Activated CD4-positive, alpha-beta memory T cell treated with anti-CD3 and anti-CD28 coated beads, Interleukin-2, amount 10 ng/mL, durations not matched to agents 7 days and 5 days (primary cell): ENCODE measurements around the gene IL4R. TPM values are rescaled to one million over a fixed set of nuclear protein-coding genes. Genes with fewer than 3 reads are reported as not detected.

Experiments
- CTCF ChIA-PET: fragments of 350-600 bp; sonication (Branson Sonifier 250); formaldehyde crosslinking; loops from one replicate; lab custom pipeline; 2021; ENCODE audit warnings: antibody characterized with exemption, inconsistent platforms; lab: Charles Lee
- POLR2A ChIA-PET: fragments of 350-600 bp; sonication (Branson Sonifier 250); formaldehyde crosslinking; loops from one replicate; lab custom pipeline; 2021; ENCODE audit warnings: antibody characterized with exemption; lab: Charles Lee
- DNase-seq: peaks from one replicate; pipeline ENCODE4 v3.0.0-alpha.2; 2020
- H3K27ac Mint-ChIP-seq: one replicate; pipeline ENCODE4 v1.8.0; 2021; ENCODE audit warnings: mild to moderate bottlenecking, mixed read lengths
- H3K27me3 Mint-ChIP-seq: one replicate; pipeline ENCODE4 v1.8.0; 2021; ENCODE audit warnings: mixed read lengths
- H3K36me3 Mint-ChIP-seq: one replicate; pipeline ENCODE4 v1.8.0; 2021; ENCODE audit warnings: low read depth, mixed read lengths
- H3K4me1 Mint-ChIP-seq: one replicate; pipeline ENCODE4 v1.8.0; 2021; ENCODE audit warnings: mixed read lengths
- H3K4me3 Mint-ChIP-seq: one replicate; pipeline ENCODE4 v1.8.0; 2021; ENCODE audit warnings: mild to moderate bottlenecking, mixed read lengths
- H3K9me3 Mint-ChIP-seq: one replicate; pipeline ENCODE4 v1.8.0; 2021; ENCODE audit warnings: mixed read lengths
- total RNA-seq, 2 experiments: library from RNA; stranded (reverse); gene quantifications; one replicate each; pipeline ENCODE4 v1.2.3, GENCODE V29; 2021

IL4R gene
- total RNA-seq, 2 experiments from 2014 or later = 257 to 268 TPM

GRCh38 chr16:27365142-27366089, 51.6 kb downstream of the IL4R start:
- H3K4me3 Mint-ChIP-seq = no peak overlapping the region
- CTCF ChIA-PET = interaction anchor here (0.7 to 3.9 kb wide), 9 partner anchors 9 to 212 kb away, joined by 3 to 60 read pairs (median 13); partner anchors contain the start of gene IL21R

GRCh38 chr16:27366687-27367460, 53.1 kb downstream of the IL4R start:
- peaks cover 11% of the 10 kb centered on the region for H3K9me3 Mint-ChIP-seq

More at GRCh38 chr16:27365142-27366089, 51.6 kb downstream of the IL4R start:
- DNase-seq = no peak
- Mint-ChIP-seq H3K36me3 (peaks cover 64% of the 10 kb centered on the region), H3K27me3 (no peaks in the 10 kb centered on the region), H3K27ac (peak overlapping the region; percentile 48), H3K4me1 (peaks cover 57% of the 10 kb centered on the region), H3K9me3 (peaks cover 6% of the 10 kb centered on the region)
- POLR2A ChIA-PET = interaction anchor here (0.9 to 5.1 kb wide), 19 partner anchors 10 to 196 kb away, joined by 3 to 82 read pairs (median 5); partner anchors contain the start of genes IL21R and KDM8

GRCh38 chr16:27367461-27368357, 53.9 kb downstream of the IL4R start:
- peaks cover 11% of the 10 kb centered on the region for H3K9me3 Mint-ChIP-seq
- DNase-seq = peak; percentile 87
- ChIA-PET POLR2A (interaction anchor here (0.7 to 5.1 kb wide), 32 partner anchors 10 to 215 kb away, joined by 3 to 82 read pairs (median 7); partner anchors contain the start of genes GTF3C1, IL21R, KATNIP and KDM8), CTCF (interaction anchor here (0.6 to 3.9 kb wide), 35 partner anchors 10 to 258 kb away, joined by 3 to 60 read pairs (median 7); partner anchors contain the start of genes IL21R and KDM8)
- peaks cover 44% of the 10 kb centered on the region for H3K36me3 Mint-ChIP-seq
- peaks cover 55% of the 10 kb centered on the region for H3K4me1 Mint-ChIP-seq
- H3K4me3 Mint-ChIP-seq = peak overlapping the region; percentile 52
- H3K27me3 Mint-ChIP-seq = no peaks in the 10 kb centered on the region
- H3K27ac Mint-ChIP-seq = peak overlapping the region; percentile 96

More at GRCh38 chr16:27366687-27367460, 53.1 kb downstream of the IL4R start:
- Mint-ChIP-seq H3K4me3 (peak overlapping the region; percentile 52), H3K36me3 (peaks cover 53% of the 10 kb centered on the region), H3K4me1 (peaks cover 60% of the 10 kb centered on the region), H3K27me3 (no peaks in the 10 kb centered on the region), H3K27ac (peak overlapping the region; percentile 96)
- CTCF ChIA-PET = interaction anchor here (0.9 to 3.9 kb wide), 29 partner anchors 10 to 255 kb away, joined by 3 to 60 read pairs (median 8); partner anchors contain the start of genes IL21R and KDM8
- POLR2A ChIA-PET = interaction anchor here (0.8 to 5.1 kb wide), 40 partner anchors 8 to 198 kb away, joined by 3 to 82 read pairs (median 6); partner anchors contain the start of genes GTF3C1, IL21R, KATNIP and KDM8
- DNase-seq = no peak

- H3K27me3 Mint-ChIP-seq = no peaks in the 10 kb centered on the region
- peak overlapping the region; percentile 96 for H3K27ac Mint-ChIP-seq
- DNase-seq = no peak
- ChIA-PET POLR2A (interaction anchor here (0.8 to 5.1 kb wide), 25 partner anchors 9 to 215 kb away, joined by 3 to 82 read pairs (median 9); partner anchors contain the start of genes GTF3C1, IL21R, KATNIP and KDM8), CTCF (interaction anchor here (0.6 to 3.9 kb wide), 33 partner anchors 9 to 605 kb away, joined by 3 to 60 read pairs (median 7); partner anchors contain the start of genes IL21R and KDM8)
- peak overlapping the region; percentile 52 for H3K4me3 Mint-ChIP-seq
- peaks cover 38% of the 10 kb centered on the region for H3K36me3 Mint-ChIP-seq
- peaks cover 55% of the 10 kb centered on the region for H3K4me1 Mint-ChIP-seq
- H3K9me3 Mint-ChIP-seq = peaks cover 11% of the 10 kb centered on the region
Measured at GRCh38 chr16:27368358-27368722, 54.6 kb downstream of the IL4R start.

GRCh38 chr16:27369806-27370205, 56.0 kb downstream of the IL4R start:
- H3K27ac Mint-ChIP-seq = peak overlapping the region; percentile 49
- no peak for DNase-seq
- no peaks in the 10 kb centered on the region for H3K27me3 Mint-ChIP-seq
- peaks cover 11% of the 10 kb centered on the region for H3K9me3 Mint-ChIP-seq
- CTCF ChIA-PET = interaction anchor here (2.0 kb wide), 1 partner anchor 135 kb away, joined by 4 read pairs; no protein-coding TSS in a partner anchor
- H3K36me3 Mint-ChIP-seq = peaks cover 23% of the 10 kb centered on the region
- no peak overlapping the region for H3K4me3 Mint-ChIP-seq
- H3K4me1 Mint-ChIP-seq = peaks cover 46% of the 10 kb centered on the region
- POLR2A ChIA-PET = interaction anchor here (5.1 kb wide), 2 partner anchors 34 to 135 kb away, joined by 80 to 82 read pairs; partner anchors contain the start of gene IL21R

GRCh38 chr16:27370318-27370717, 56.5 kb downstream of the IL4R start:
- peaks cover 20% of the 10 kb centered on the region for H3K36me3 Mint-ChIP-seq
- CTCF ChIA-PET = interaction anchor here (2.0 kb wide), 1 partner anchor 136 kb away, joined by 4 read pairs; no protein-coding TSS in a partner anchor
- no peak overlapping the region for H3K27ac Mint-ChIP-seq
- H3K4me3 Mint-ChIP-seq = no peak overlapping the region
- peaks cover 11% of the 10 kb centered on the region for H3K9me3 Mint-ChIP-seq
- peaks cover 43% of the 10 kb centered on the region for H3K4me1 Mint-ChIP-seq
- DNase-seq = no peak
- no peaks in the 10 kb centered on the region for H3K27me3 Mint-ChIP-seq
- POLR2A ChIA-PET = no interaction called here

- DNase-seq = peak; percentile 14
- Mint-ChIP-seq H3K27ac (no peak overlapping the region), H3K4me1 (peaks cover 34% of the 10 kb centered on the region), H3K36me3 (peaks cover 13% of the 10 kb centered on the region), H3K4me3 (no peak overlapping the region), H3K9me3 (peaks cover 11% of the 10 kb centered on the region), H3K27me3 (no peaks in the 10 kb centered on the region)
- POLR2A ChIA-PET = interaction anchor here (0.9 to 4.6 kb wide), 8 partner anchors 14 to 204 kb away, joined by 3 to 31 read pairs (median 3); partner anchors contain the start of gene IL21R
- CTCF ChIA-PET = interaction anchor here (0.7 to 3.0 kb wide), 9 partner anchors 9 to 220 kb away, joined by 3 to 17 read pairs (median 3); no protein-coding TSS in a partner anchor
Measured at GRCh38 chr16:27373312-27373711, 59.5 kb downstream of the IL4R start.

GRCh38 chr16:27374221-27374803, 60.5 kb downstream of the IL4R start:
- H3K27ac Mint-ChIP-seq = no peak overlapping the region
- H3K4me3 Mint-ChIP-seq = no peak overlapping the region
- POLR2A ChIA-PET = interaction anchor here (1.0 to 4.6 kb wide), 4 partner anchors 13 to 136 kb away, joined by 3 to 31 read pairs (median 8); partner anchors contain the start of gene IL21R
- DNase-seq = peak; percentile 21
- no peaks in the 10 kb centered on the region for H3K27me3 Mint-ChIP-seq
- peaks cover 37% of the 10 kb centered on the region for H3K4me1 Mint-ChIP-seq
- CTCF ChIA-PET = interaction anchor here (0.9 to 3.0 kb wide), 7 partner anchors 13 to 222 kb away, joined by 3 to 17 read pairs (median 4); no protein-coding TSS in a partner anchor
- peaks cover 13% of the 10 kb centered on the region for H3K36me3 Mint-ChIP-seq
- peaks cover 11% of the 10 kb centered on the region for H3K9me3 Mint-ChIP-seq

GRCh38 chr16:27374804-27375425, 61.1 kb downstream of the IL4R start:
- H3K4me3 Mint-ChIP-seq = no peak overlapping the region
- POLR2A ChIA-PET = interaction anchor here (0.8 to 4.6 kb wide), 7 partner anchors 8 to 76 kb away, joined by 3 to 31 read pairs (median 4); partner anchors contain the start of gene IL21R

More at GRCh38 chr16:27374804-27375425, 61.1 kb downstream of the IL4R start:
- Mint-ChIP-seq H3K4me1 (peaks cover 33% of the 10 kb centered on the region), H3K27ac (no peak overlapping the region), H3K36me3 (peaks cover 8% of the 10 kb centered on the region), H3K9me3 (peaks cover 10% of the 10 kb centered on the region), H3K27me3 (no peaks in the 10 kb centered on the region)
- peak; percentile 52 for DNase-seq
- CTCF ChIA-PET = interaction anchor here (0.5 to 3.0 kb wide), 8 partner anchors 12 to 223 kb away, joined by 3 to 17 read pairs (median 4); no protein-coding TSS in a partner anchor
